CD8-positive, alpha-beta memory T cell (primary cell): ENCODE data around the gene LRRC34. TPM values are rescaled to one million over a fixed set of nuclear protein-coding genes. Genes with fewer than 3 reads are reported as not detected.
A peak's percentile ranks its signal among the peaks of the same experiment; 100 is the strongest.

Experiments used
- CTCF ChIA-PET: fragments of 350-600 bp; sonication (Branson Sonifier 250); formaldehyde crosslinking; loops from one replicate; lab custom pipeline; 2021; ENCODE audit warnings: antibody characterized with exemption; lab: Charles Lee
- POLR2A ChIA-PET: fragments of 350-600 bp; sonication (Branson Sonifier 250); formaldehyde crosslinking; loops from one replicate; lab custom pipeline; 2021; ENCODE audit warnings: antibody characterized with exemption; lab: Charles Lee
- DNase-seq, 5 donors: peaks; one replicate each; pipeline versions ENCODE4 v3.0.0 to v3.0.0-alpha.2; 2020 to 2022; ENCODE audit warnings: mixed read lengths in 1 of 5
- H3K27ac ChIP-seq: one replicate; pipeline ENCODE4 v1.7.0; 2013; ENCODE audit warnings: low read depth, mild to moderate bottlenecking, low read length, moderate library complexity
- H3K27me3 ChIP-seq: 2 replicates; pipeline ENCODE4 v1.7.0; 2013; ENCODE audit warnings: low read length, mild to moderate bottlenecking; ENCODE audit not compliant: insufficient read depth, poor library complexity, severe bottlenecking
- H3K36me3 ChIP-seq: 2 replicates; pipeline ENCODE4 v1.7.0; 2013; ENCODE audit warnings: mild to moderate bottlenecking, low read length, moderate library complexity; ENCODE audit not compliant: insufficient read depth
- H3K4me1 ChIP-seq: 2 replicates; pipeline ENCODE4 v1.7.0; 2013; ENCODE audit warnings: mild to moderate bottlenecking, low read length, moderate library complexity; ENCODE audit not compliant: insufficient read depth
- H3K4me3 ChIP-seq: 2 replicates; pipeline ENCODE4 v1.7.0; 2013; ENCODE audit warnings: mild to moderate bottlenecking, low read length
- H3K9me3 ChIP-seq: 2 replicates; pipeline ENCODE4 v1.7.0; 2013; ENCODE audit warnings: mild to moderate bottlenecking, low read length
- H3K27ac Mint-ChIP-seq, 8 donors: one replicate each; pipeline ENCODE4 v1.8.0; 2020 to 2021; ENCODE audit warnings: mixed read lengths in 8 of 8, mild to moderate bottlenecking in 6 of 8, inconsistent platforms in 3 of 8, moderate library complexity in 3 of 8
- H3K27me3 Mint-ChIP-seq, 2 donors: one replicate each; pipeline ENCODE4 v1.8.0; 2020 to 2021; ENCODE audit warnings: mixed read lengths in 2 of 2, mild to moderate bottlenecking in 1 of 2, moderate library complexity in 1 of 2
- H3K36me3 Mint-ChIP-seq, 3 donors: one replicate each; pipeline ENCODE4 v1.8.0; 2020 to 2021; ENCODE audit warnings: mixed read lengths in 3 of 3, inconsistent platforms in 1 of 3, mild to moderate bottlenecking in 1 of 3
- H3K4me1 Mint-ChIP-seq, 3 donors: one replicate each; pipeline ENCODE4 v1.8.0; 2020 to 2021; ENCODE audit warnings: mixed read lengths in 3 of 3, inconsistent platforms in 1 of 3, mild to moderate bottlenecking in 1 of 3
- H3K4me3 Mint-ChIP-seq, 7 donors: one replicate each; pipeline ENCODE4 v1.8.0; 2020 to 2021; ENCODE audit warnings: mixed read lengths in 7 of 7, mild to moderate bottlenecking in 6 of 7, moderate library complexity in 4 of 7, inconsistent platforms in 2 of 7
- H3K9me3 Mint-ChIP-seq, 5 donors: one replicate each; pipeline ENCODE4 v1.8.0; 2020 to 2022; ENCODE audit warnings: mixed read lengths in 5 of 5, mild to moderate bottlenecking in 3 of 5, moderate library complexity in 2 of 5, inconsistent platforms in 1 of 5
- polyA plus RNA-seq: library from polyadenylated mRNA; unstranded; fragments of 300-500 nt; fragmentation: Illumina TruSeq; gene quantifications from one replicate; pipeline ENCODE4 v1.2.3, GENCODE V29; 2021
- total RNA-seq, 2 experiments: library from RNA; stranded (reverse); gene quantifications; one replicate each; pipeline ENCODE4 v1.2.3, GENCODE V29; 2021

Gene LRRC34
- total and polyA plus RNA-seq, 3 experiments from 2014 or later: 0.33 to 2.5 (median 2.4) TPM

DNA sequence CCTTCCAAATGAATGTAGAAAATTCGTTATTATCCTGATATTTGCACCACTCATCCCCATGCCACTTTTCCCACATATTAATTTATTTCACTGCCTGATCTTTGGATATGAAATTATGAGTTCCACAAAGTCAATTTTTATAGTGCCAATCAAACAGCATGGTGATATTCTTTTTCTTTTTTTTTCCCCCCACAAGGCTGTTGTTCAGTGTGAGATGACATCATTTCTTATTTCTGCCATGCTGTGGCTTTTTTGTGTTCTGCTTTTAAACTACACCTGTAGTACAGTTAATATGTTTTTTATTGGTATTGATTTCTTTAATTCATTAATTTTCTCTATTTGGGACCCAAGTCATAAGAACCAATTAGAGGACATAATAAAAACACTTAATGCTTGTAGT is 24.9 kb downstream of the LRRC34 start:
- Mint-ChIP-seq H3K27me3 (no peaks in the 10 kb centered on the region), H3K4me1 (peaks cover 6 to 21% (median 13%) of the 10 kb centered on the region in 3 donors), H3K4me3 (no peak overlapping the region), H3K27ac (peak overlapping the region in 2 of 8 donors; percentile 22 to 62), H3K9me3 (no peaks in the 10 kb centered on the region), H3K36me3 (peaks cover 2 to 54% (median 28%) of the 10 kb centered on the region in 3 donors)
- H3K9me3 ChIP-seq: no peaks in the 10 kb centered on the region
- no peaks in the 10 kb centered on the region for H3K27me3 ChIP-seq
- peaks cover 20% of the 10 kb centered on the region for H3K36me3 ChIP-seq
- no peaks in the 10 kb centered on the region for H3K4me1 ChIP-seq
- CTCF ChIA-PET: no interaction called here
- no peak for DNase-seq
- POLR2A ChIA-PET: no interaction called here
- no peak overlapping the region for H3K27ac ChIP-seq
- no peak overlapping the region for H3K4me3 ChIP-seq

DNA sequence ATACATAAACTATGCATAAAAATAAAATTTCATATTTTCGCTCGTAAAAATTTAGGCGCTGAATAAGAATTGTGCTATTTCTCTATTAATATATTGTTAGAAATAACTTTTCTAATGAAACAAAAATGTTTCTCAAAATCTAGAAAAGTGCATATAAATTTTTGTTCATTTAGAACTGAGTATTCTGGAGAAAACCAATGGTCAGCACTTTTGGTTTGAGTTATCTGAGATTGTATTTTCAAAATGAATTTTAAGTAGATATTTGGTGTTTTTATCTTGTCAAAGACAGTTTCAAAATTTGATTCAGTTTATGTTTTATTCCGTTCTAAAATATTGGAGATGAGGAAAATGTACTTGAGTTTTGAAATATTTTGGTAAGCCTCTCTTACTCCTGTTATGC is 25.6 kb downstream of the LRRC34 start:
- Mint-ChIP-seq H3K36me3 (peaks cover 0 to 59% (median 27%) of the 10 kb centered on the region in 3 donors), H3K27me3 (no peaks in the 10 kb centered on the region), H3K4me3 (no peak overlapping the region), H3K4me1 (peaks cover 6 to 26% (median 16%) of the 10 kb centered on the region in 3 donors), H3K9me3 (no peaks in the 10 kb centered on the region), H3K27ac (no peak overlapping the region)
- POLR2A ChIA-PET: no interaction called here
- no peaks in the 10 kb centered on the region for H3K27me3 ChIP-seq
- no peaks in the 10 kb centered on the region for H3K4me1 ChIP-seq
- no peak for DNase-seq
- H3K36me3 ChIP-seq: peaks cover 20% of the 10 kb centered on the region
- CTCF ChIA-PET: no interaction called here
- H3K9me3 ChIP-seq: no peaks in the 10 kb centered on the region
- H3K4me3 ChIP-seq: no peak overlapping the region
- H3K27ac ChIP-seq: no peak overlapping the region

DNA sequence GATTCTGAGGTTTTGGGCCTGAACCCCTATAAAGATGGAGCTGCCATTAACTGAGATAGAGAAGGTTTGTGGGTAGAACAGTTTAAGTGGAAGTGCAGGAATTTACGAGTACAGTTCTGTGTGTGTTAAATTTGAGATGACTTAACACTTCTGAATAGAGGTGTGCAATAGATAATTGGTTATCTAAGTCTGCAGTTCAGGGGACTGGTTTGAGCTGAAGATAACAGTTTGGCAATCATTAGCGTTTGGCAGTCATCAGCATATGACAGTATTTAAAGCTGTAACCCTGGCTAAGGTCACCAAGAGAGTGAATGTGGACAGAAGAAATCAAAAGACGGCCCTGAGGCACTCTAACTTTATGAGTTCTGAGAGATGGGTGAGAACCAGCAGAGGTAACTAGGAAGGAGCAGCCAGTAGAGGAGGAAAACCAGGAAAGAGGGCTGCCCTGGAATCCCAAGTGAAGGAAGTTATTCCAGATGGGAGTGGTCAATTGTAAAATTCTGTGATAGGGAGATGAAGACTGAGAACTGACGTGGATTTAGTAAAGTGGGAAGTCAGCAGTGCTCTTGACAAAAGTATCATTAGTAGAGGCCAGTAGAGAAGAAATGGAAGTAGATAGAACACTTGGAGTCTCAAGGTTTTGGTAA is 31.4 kb downstream of the LRRC34 start:
- H3K36me3 ChIP-seq: peaks cover 31% of the 10 kb centered on the region
- Mint-ChIP-seq H3K4me3 (peak overlapping the region in 4 of 7 donors; percentile 58 to 83 (median 70)), H3K27ac (peak overlapping the region in 7 of 8 donors; percentile 9 to 92 (median 81)), H3K4me1 (peaks cover 43 to 58% (median 54%) of the 10 kb centered on the region in 3 donors), H3K36me3 (peaks cover 13 to 84% (median 34%) of the 10 kb centered on the region in 3 donors), H3K27me3 (no peaks in the 10 kb centered on the region), H3K9me3 (no peaks in the 10 kb centered on the region)
- no peaks in the 10 kb centered on the region for H3K9me3 ChIP-seq
- CTCF ChIA-PET: no interaction called here
- H3K4me3 ChIP-seq: no peak overlapping the region
- POLR2A ChIA-PET: no interaction called here
- H3K27me3 ChIP-seq: no peaks in the 10 kb centered on the region
- DNase-seq: no peak
- peaks cover 11% of the 10 kb centered on the region for H3K4me1 ChIP-seq
- no peak overlapping the region for H3K27ac ChIP-seq

DNA sequence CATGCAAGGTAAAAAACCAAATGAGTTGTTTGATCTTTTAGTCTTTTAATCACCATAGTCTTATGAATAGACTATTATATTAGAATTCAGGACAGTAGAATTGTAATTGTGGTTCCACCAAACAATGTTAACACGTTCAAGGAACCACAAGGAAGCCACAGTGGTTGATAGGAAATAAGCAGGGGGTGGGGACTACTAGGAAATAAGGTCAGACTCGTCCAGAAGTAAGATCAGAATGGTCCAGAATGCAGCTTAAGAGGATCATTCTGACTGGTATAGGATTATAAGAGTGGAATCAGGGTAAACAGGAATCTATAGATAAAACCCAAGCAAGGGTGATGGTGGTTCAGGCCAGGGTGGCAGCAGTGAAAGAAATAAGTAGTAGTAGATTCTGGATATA is 32.0 kb downstream of the LRRC34 start:
- Histone ChIP-seq H3K27me3 (no peaks in the 10 kb centered on the region), H3K9me3 (no peaks in the 10 kb centered on the region), H3K4me1 (peaks cover 17% of the 10 kb centered on the region), H3K4me3 (no peak overlapping the region), H3K27ac (no peak overlapping the region), H3K36me3 (peaks cover 25% of the 10 kb centered on the region)
- Mint-ChIP-seq H3K4me1 (peaks cover 45 to 62% (median 60%) of the 10 kb centered on the region in 3 donors), H3K4me3 (peak overlapping the region; percentile 0 to 83 (median 58)), H3K27ac (peak overlapping the region in 7 of 8 donors; percentile 1 to 92 (median 81)), H3K36me3 (peaks cover 13 to 83% (median 28%) of the 10 kb centered on the region in 3 donors), H3K9me3 (no peaks in the 10 kb centered on the region), H3K27me3 (no peaks in the 10 kb centered on the region)
- ChIA-PET CTCF (no interaction called here), POLR2A (no interaction called here)
- no peak for DNase-seq

DNA sequence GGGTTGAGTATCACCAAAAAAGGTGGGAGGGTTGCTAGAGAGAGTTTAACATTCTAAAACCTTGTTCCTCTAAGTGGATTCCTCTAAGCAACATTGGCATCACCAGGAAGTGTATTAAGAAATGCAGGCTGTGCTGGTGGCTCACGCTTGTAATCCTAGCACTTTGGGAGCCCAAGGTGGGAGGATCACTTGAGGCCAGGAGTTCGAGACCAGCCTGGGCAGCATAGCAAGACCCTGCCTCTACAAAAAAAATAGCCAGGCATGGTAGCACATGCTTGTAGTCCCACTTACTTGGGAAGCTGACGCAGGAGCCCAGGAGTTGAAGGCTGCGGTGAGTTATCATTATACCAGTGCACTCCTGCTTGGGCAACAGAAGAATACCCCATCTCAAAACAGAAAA is 34.9 kb downstream of the LRRC34 start:
- peak overlapping the region in 1 of 7 donors; percentile 15 for H3K4me3 Mint-ChIP-seq
- Histone ChIP-seq H3K36me3 (peaks cover 24% of the 10 kb centered on the region), H3K27ac (no peak overlapping the region), H3K4me1 (peaks cover 36% of the 10 kb centered on the region), H3K9me3 (no peaks in the 10 kb centered on the region), H3K4me3 (no peak overlapping the region), H3K27me3 (no peaks in the 10 kb centered on the region)
- H3K36me3 Mint-ChIP-seq: peaks cover 13 to 89% (median 32%) of the 10 kb centered on the region in 3 donors
- H3K4me1 Mint-ChIP-seq: peaks cover 68 to 87% (median 87%) of the 10 kb centered on the region in 3 donors
- CTCF ChIA-PET: interaction anchor here (0.6 to 2.3 kb wide), 2 partner anchors 34 to 655 kb away, joined by 4 to 5 read pairs; partner anchors contain the start of genes LRRC34 and LRRIQ4
- H3K27me3 Mint-ChIP-seq: peaks cover 0 to 2% of the 10 kb centered on the region in 2 donors
- no peak for DNase-seq
- H3K9me3 Mint-ChIP-seq: no peaks in the 10 kb centered on the region
- peak overlapping the region in 2 of 8 donors; percentile 42 to 51 for H3K27ac Mint-ChIP-seq
- POLR2A ChIA-PET: no interaction called here

DNA sequence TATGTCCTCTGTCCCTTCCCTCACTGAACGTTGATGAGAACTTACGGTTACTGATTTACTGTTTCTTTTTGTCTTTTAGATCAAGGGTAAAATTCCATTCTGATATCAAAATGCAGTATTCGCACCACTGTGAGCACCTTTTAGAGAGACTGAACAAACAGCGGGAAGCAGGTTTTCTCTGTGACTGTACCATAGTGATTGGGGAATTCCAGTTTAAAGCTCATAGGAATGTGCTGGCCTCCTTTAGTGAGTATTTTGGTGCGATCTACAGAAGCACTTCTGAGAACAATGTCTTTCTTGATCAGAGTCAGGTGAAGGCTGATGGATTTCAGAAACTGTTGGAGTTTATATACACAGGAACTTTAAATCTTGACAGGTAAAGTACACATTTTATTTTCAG is 38.5 kb downstream of the LRRC34 start:
- peaks cover 0 to 13% of the 10 kb centered on the region in 2 donors for H3K27me3 Mint-ChIP-seq
- H3K9me3 Mint-ChIP-seq: peaks cover 0 to 8% (median 0%) of the 10 kb centered on the region in 5 donors
- Histone ChIP-seq H3K27ac (peak overlapping the region; percentile 100), H3K36me3 (peaks cover 13% of the 10 kb centered on the region), H3K4me3 (peak overlapping the region; percentile 100), H3K4me1 (peaks cover 25% of the 10 kb centered on the region), H3K27me3 (no peaks in the 10 kb centered on the region), H3K9me3 (no peaks in the 10 kb centered on the region)
- ChIA-PET CTCF (interaction anchor here (1.7 to 3.7 kb wide), 2 partner anchors 10 to 11 kb away, joined by 5 to 23 read pairs; partner anchors contain the start of gene TERC), POLR2A (no interaction called here)
- H3K27ac Mint-ChIP-seq: peak overlapping the region; percentile 97 to 100 (median 100)
- peaks cover 58 to 81% (median 74%) of the 10 kb centered on the region in 3 donors for H3K4me1 Mint-ChIP-seq
- peaks cover 0 to 73% (median 16%) of the 10 kb centered on the region in 3 donors for H3K36me3 Mint-ChIP-seq
- DNase-seq: no peak
- H3K4me3 Mint-ChIP-seq: peak overlapping the region; percentile 94 to 100 (median 99)

DNA sequence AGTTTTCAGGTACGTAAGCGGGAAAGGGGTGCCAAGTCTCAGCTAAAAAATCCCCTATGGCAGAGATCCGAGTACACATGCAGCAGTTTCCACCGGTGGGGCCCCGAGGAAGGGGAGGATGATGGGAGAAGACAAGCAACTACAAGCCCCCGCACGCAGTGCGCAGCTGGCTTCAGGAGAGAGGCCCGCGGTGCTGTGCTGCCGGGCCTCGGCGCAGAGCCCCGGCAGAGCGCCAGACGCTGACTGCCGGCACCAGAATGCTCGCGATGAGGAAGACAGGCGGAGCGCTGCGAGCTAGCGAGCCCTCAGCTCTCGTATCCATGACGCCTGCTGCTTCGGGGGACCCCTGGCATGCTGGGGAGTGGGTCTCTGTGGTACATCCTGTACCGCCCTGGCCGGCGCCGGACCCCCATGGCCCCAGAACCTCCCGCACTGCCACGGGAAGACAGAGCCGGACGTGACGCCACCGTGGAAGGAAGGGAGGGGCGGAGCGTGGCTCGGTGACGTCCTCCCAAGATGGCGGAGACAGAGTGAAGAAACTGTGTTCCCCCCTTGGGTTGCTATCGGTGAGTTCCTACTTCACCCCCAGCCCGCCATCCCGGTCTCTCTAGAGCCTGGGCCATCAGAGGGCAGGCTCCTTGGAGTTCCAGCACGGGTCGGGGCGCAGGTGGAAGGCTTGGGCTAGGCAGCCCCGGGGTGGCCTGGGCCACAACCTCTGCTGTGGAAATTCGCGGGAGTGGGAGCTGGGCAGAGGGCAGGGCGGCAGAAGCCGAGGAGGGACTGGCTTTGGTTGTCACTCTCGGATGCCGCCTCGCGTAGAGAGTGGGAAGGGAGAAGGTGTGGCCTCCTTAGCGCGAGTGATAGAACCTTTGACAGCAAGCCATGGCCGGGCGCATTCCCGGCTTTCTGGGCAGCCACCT is 39.5 kb downstream of the LRRC34 start, which contains the start of gene MYNN:
Gene MYNN, plus strand, starts transcription at position 500 of the 920 bp plus-strand sequence. CDS start 900 bp downstream, outside the sequence.
- Mint-ChIP-seq H3K4me1 (peaks cover 52 to 73% (median 71%) of the 10 kb centered on the region in 3 donors), H3K36me3 (peaks cover 0 to 64% (median 12%) of the 10 kb centered on the region in 3 donors), H3K9me3 (peaks cover 0 to 8% (median 0%) of the 10 kb centered on the region in 5 donors), H3K4me3 (peak within 1 kb of the TSS; percentile 94 to 100 (median 99)), H3K27me3 (peaks cover 0 to 13% of the 10 kb centered on the region in 2 donors), H3K27ac (peak within 1 kb of the TSS; percentile 97 to 100 (median 100))
- ChIA-PET CTCF (interaction anchor here (1.0 to 3.7 kb wide), 4 partner anchors 8 to 194 kb away, joined by 4 to 23 read pairs (median 8); partner anchors contain the start of genes SEC62 and TERC), POLR2A (interaction anchor here (0.6 to 2.7 kb wide), 9 partner anchors 10 to 1097 kb away, joined by 3 to 31 read pairs (median 7); partner anchors contain the start of genes PHC3, RPL22L1, SEC62 and SKIL)
- Histone ChIP-seq H3K27ac (peak within 1 kb of the TSS; percentile 100), H3K9me3 (no peaks in the 10 kb centered on the region), H3K27me3 (no peaks in the 10 kb centered on the region), H3K4me3 (peak within 1 kb of the TSS; percentile 100), H3K4me1 (peaks cover 25% of the 10 kb centered on the region), H3K36me3 (peaks cover 7% of the 10 kb centered on the region)
- peak; percentile 85 to 95 (median 92) for DNase-seq
